ENCODE measurements around the gene NTRK2. TPM values are rescaled to one million over a fixed set of nuclear protein-coding genes. Genes with fewer than 3 reads are reported as not detected.

The NTRK2 gene
- total RNA-seq, 1 donor from 2014 or later, result 1.5 TPM

DNA sequence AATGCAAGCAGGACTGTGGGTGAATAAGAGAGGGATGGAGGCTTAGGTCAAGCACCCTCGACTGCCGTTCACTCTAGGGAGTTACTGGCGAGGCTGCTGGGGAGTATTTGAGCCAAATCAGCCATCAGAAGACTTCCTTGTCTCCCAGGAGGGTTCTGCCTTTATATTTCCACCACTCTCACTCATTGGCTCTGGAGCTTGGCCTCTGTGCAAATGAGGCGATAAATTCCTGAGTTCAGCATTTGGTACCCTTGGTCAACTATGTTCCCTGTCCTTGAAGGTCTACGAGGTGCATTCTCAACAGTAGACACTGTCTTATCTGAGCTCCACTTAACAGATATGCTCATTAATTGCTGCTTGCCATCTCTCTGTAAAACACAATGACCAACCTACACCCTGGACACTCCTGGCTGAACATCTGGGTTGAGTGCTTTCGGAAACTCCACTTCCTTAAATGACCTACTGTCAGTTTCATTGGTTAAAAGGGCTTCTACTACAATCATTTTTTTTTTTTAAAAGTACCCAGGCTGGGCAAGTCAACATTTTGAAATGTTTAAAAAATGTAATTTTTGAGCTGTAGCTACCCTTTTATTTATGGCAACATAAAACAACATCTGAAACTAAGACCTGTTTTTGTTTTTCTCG lies 153.2 kb downstream of the NTRK2 start:
- Histone ChIP-seq H3K36me3 (ENCODE audit: control insufficient read depth, insufficient read depth, low read length) (no peaks in the 10 kb centered on the region), H3K4me3 (ENCODE audit: low read depth, low read length) (no peak overlapping the region), H3K27me3 (ENCODE audit: control insufficient read depth, insufficient read depth, low read length) (no peaks in the 10 kb centered on the region)
- TF ChIP-seq, protein P1, sequence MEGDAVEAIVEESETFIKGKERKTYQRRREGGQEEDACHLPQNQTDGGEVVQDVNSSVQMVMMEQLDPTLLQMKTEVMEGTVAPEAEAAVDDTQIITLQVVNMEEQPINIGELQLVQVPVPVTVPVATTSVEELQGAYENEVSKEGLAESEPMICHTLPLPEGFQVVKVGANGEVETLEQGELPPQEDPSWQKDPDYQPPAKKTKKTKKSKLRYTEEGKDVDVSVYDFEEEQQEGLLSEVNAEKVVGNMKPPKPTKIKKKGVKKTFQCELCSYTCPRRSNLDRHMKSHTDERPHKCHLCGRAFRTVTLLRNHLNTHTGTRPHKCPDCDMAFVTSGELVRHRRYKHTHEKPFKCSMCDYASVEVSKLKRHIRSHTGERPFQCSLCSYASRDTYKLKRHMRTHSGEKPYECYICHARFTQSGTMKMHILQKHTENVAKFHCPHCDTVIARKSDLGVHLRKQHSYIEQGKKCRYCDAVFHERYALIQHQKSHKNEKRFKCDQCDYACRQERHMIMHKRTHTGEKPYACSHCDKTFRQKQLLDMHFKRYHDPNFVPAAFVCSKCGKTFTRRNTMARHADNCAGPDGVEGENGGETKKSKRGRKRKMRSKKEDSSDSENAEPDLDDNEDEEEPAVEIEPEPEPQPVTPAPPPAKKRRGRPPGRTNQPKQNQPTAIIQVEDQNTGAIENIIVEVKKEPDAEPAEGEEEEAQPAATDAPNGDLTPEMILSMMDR (IDR thresholded peaks at IDR 0.05; ENCODE audit: insufficient read depth, low read length, poor library complexity, severe bottlenecking), result no peak
- no peak for DNase-seq (ENCODE audit: low read depth)

DNA sequence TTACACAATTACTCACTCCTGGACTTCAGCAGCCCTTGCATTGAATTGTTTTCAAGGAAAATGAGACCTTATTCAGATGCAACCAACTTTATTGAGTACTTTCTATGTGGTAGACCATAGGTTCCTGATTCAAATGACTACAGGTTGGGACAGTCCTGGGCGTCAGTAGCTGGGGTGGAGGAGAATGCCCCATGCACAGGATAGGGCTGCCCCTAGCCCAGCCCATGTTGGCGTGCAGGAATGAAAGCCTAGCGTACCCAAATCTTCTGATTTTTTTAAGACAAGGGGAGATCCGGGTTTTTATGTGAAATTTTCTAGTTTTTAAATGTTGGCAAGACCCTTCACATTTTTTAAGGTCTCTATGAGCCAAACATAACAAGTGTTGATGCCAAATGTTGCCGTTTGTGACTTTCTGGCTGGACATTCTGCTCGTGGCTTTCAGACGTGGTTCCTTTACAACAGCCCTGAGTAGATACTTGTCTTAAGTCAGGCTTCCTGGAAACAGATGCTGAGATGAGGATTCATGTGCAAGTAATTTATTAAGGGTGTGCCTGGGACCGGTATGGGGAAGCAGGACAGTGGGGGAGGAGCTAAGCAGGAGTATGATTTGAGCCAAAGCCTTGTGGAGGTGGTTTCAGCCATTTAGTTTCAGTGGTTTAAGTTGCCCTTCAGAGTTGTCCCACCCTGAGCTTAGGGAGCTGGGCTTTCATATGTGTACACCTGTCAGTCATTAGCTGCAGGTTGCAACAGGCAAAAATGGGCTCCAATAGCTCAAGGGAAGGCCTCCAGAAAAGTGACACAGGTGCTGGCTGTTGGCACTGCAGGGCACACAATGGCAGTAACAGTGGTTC lies 154.1 kb downstream of the NTRK2 start:
- TF ChIP-seq, protein P1 (IDR thresholded peaks at IDR 0.05; ENCODE audit: insufficient read depth, low read length, poor library complexity, severe bottlenecking), result no peak
- no peak overlapping the region for H3K4me3 ChIP-seq (ENCODE audit: low read depth, low read length)
- DNase-seq (ENCODE audit: low read depth), result no peak
- no peaks in the 10 kb centered on the region for H3K36me3 ChIP-seq (ENCODE audit: control insufficient read depth, insufficient read depth, low read length)
- H3K27me3 ChIP-seq (ENCODE audit: control insufficient read depth, insufficient read depth, low read length), result no peaks in the 10 kb centered on the region

- no peak for DNase-seq (ENCODE audit: low read depth)
- Histone ChIP-seq H3K4me3 (ENCODE audit: low read depth, low read length) (no peak overlapping the region), H3K36me3 (ENCODE audit: control insufficient read depth, insufficient read depth, low read length) (no peaks in the 10 kb centered on the region), H3K27me3 (ENCODE audit: control insufficient read depth, insufficient read depth, low read length) (no peaks in the 10 kb centered on the region)
- TF ChIP-seq, protein P1 (IDR thresholded peaks at IDR 0.05; ENCODE audit: insufficient read depth, low read length, poor library complexity, severe bottlenecking), result no peak
These were observed 157.8 kb downstream of the NTRK2 start for GRCh38 chr9:84827216-84827765.

DNA sequence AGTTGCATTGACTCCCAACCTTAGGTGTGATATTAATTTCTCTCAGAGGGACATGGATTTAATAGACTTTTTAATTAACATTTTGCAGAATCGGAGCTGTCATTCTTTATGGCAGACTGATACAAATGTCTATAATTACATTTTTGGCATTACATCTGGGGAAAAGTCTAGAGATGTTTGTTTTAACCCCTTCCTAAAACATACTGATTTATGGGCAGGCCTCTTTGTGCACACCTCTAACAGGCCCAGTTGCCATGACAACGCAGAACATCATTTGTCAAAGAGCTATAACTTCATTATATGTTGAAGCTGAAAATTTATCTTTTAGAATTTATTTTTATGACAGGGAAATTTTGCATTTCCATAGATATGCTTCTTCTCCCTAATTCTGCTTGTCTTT lies 158.5 kb downstream of the NTRK2 start:
- Histone ChIP-seq H3K27me3 (ENCODE audit: control insufficient read depth, insufficient read depth, low read length) (no peaks in the 10 kb centered on the region), H3K36me3 (ENCODE audit: control insufficient read depth, insufficient read depth, low read length) (no peaks in the 10 kb centered on the region)
- DNase-seq (ENCODE audit: low read depth), result no peak

DNA sequence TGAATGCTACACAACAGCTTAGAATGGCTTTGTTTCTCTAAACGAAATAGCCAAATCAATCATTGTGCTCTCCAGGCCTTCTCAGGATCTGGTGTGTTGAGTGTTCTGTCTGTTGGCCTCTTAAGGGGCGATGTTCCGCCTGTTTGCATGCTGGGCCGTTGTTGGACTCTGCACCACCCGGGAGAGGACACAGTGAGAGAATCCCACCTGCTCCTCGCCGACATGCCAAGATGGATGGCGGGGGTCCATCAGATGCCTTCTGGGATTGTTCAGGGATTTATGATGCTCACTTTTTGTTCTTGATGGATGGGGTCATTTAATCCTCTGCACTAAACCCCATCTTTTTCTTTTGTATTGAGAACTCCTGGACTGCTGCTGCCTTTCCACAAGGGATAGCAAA lies 159.9 kb downstream of the NTRK2 start:
- Histone ChIP-seq H3K4me3 (ENCODE audit: low read depth, low read length) (no peak overlapping the region), H3K36me3 (ENCODE audit: control insufficient read depth, insufficient read depth, low read length) (no peaks in the 10 kb centered on the region), H3K27me3 (ENCODE audit: control insufficient read depth, insufficient read depth, low read length) (no peaks in the 10 kb centered on the region)
- no peak for DNase-seq (ENCODE audit: low read depth)
- TF ChIP-seq, protein P1 (IDR thresholded peaks at IDR 0.05; ENCODE audit: insufficient read depth, low read length, poor library complexity, severe bottlenecking), result no peak

More for the DNA sequence above, 158.5 kb downstream of the NTRK2 start:
- TF ChIP-seq, protein P1 (IDR thresholded peaks at IDR 0.05; ENCODE audit: insufficient read depth, low read length, poor library complexity, severe bottlenecking), result no peak
- H3K4me3 ChIP-seq (ENCODE audit: low read depth, low read length), result no peak overlapping the region

Data from kidney epithelial cell (primary cell).